Prostate gland (tissue), 2 donors: ENCODE data around the gene ARFGEF2.

Experiments used
- POLR2A ChIP-seq: fragments of 450-650 bp; IDR thresholded peaks from one replicate; pipeline ENCODE4 v1.6.1; 2016; ENCODE audit warnings: antibody characterized with exemption, mild to moderate bottlenecking
- POLR2AphosphoS5 ChIP-seq: sonication (generic); formaldehyde crosslinking; IDR thresholded peaks from one replicate; pipeline ENCODE4 v1.6.1; 2017; ENCODE audit warnings: antibody characterized with exemption
- TF ChIP-seq, protein P1 (sequence below), 4 experiments: fragments of 200-600 bp in 2 of 4; fragments of 450-650 bp in 2 of 4; sonication (generic) in 2 of 4; IDR thresholded peaks; 1 replicate in 3 of 4; 2 replicates in 1 of 4; pipeline ENCODE4 v1.5.1; 2016 to 2019; ENCODE audit warnings: antibody characterized with exemption in 4 of 4, mild to moderate bottlenecking in 2 of 4, moderate library complexity in 2 of 4

DNA sequence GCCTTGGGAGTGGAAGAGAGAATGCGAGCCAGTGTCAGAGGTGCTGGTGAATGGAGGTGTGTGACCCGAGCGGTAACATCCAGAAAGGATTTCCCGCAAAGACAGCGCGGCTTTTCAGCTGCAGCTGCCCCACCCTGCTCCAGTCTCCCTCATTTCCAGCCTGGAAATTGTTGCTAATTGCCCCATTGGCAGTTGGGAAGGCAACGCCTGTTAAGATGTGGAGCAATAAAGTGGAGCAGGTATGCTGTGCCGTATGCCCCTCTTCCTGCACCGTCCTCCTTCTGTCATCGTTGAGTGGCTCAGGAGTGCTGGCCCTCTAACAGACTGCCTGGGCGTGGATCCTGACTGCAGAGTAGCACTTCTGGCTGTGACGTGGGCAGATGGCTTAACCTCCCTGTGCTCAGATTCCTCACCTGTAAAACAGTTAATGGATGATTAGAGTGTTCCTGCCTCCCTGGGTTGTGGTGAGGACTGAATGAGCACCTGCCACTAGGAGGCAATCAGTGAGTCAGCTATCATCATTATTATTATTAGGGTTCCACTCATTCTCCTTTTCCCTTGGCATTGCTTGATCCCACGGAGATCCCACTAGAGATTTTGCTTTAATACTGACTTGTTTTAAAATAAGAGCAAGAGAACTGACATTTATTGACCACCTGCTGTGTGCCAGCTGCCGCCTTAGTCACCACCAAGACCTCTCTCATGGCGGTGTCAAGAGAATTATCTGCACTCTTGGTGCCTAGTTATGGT is 11.7 kb downstream of the ARFGEF2 start:
- TF ChIP-seq POLR2AphosphoS5, result no peak
- TF ChIP-seq, protein P1, sequence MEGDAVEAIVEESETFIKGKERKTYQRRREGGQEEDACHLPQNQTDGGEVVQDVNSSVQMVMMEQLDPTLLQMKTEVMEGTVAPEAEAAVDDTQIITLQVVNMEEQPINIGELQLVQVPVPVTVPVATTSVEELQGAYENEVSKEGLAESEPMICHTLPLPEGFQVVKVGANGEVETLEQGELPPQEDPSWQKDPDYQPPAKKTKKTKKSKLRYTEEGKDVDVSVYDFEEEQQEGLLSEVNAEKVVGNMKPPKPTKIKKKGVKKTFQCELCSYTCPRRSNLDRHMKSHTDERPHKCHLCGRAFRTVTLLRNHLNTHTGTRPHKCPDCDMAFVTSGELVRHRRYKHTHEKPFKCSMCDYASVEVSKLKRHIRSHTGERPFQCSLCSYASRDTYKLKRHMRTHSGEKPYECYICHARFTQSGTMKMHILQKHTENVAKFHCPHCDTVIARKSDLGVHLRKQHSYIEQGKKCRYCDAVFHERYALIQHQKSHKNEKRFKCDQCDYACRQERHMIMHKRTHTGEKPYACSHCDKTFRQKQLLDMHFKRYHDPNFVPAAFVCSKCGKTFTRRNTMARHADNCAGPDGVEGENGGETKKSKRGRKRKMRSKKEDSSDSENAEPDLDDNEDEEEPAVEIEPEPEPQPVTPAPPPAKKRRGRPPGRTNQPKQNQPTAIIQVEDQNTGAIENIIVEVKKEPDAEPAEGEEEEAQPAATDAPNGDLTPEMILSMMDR (IDR thresholded peaks at IDR 0.05), result no peak
- TF ChIP-seq POLR2A, result no peak
